ENCODE data around the gene FOSB.

The FOSB gene

DNA sequence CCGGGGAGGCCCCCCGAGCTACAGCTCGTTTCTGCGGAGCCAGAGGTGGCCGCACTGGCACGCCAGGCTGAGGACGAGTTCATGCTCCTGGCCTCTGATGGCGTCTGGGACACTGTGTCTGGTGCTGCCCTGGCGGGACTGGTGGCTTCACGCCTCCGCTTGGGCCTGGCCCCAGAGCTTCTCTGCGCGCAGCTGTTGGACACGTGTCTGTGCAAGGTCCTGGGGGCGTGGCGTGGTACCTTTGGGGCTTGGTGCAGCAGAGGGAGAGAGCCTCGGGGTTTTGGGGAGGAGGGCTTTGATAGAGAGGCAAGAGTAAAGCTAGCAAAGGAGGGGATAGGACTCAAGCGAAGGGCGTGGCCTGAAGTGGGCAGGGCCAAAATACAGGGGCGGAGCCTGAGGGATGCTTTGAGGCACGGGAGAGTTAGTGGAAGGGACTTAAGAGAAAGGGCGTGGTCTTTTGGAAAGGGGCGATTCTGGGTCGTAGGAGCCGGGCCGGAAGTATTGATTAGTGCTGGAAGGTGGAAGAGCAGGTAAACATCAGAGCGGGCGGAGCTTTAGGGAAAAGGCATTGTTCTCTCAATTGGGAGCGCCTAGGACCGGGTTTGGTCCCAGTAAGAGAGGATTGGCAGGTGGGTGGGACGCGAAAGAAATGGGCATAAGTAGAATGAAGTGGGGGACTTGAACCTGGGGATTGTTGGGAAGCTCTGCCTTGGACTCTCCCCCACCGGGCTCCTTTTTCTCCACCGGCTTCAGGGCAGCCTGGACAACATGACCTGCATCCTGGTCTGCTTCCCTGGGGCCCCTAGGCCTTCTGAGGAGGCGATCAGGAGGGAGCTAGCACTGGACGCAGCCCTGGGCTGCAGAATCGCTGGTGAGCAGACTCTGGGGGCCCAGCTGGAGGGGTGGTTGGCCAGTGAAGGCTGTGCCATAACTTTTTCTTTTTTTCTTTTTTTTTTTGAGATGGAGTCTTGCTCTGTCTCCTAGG is 31.7 kb downstream of the FOSB start:
- no peak for DNase-seq (ENCODE audit: low read depth)
- no peak overlapping the region for H3K4me3 ChIP-seq (ENCODE audit: low read depth, low read length)

DNA sequence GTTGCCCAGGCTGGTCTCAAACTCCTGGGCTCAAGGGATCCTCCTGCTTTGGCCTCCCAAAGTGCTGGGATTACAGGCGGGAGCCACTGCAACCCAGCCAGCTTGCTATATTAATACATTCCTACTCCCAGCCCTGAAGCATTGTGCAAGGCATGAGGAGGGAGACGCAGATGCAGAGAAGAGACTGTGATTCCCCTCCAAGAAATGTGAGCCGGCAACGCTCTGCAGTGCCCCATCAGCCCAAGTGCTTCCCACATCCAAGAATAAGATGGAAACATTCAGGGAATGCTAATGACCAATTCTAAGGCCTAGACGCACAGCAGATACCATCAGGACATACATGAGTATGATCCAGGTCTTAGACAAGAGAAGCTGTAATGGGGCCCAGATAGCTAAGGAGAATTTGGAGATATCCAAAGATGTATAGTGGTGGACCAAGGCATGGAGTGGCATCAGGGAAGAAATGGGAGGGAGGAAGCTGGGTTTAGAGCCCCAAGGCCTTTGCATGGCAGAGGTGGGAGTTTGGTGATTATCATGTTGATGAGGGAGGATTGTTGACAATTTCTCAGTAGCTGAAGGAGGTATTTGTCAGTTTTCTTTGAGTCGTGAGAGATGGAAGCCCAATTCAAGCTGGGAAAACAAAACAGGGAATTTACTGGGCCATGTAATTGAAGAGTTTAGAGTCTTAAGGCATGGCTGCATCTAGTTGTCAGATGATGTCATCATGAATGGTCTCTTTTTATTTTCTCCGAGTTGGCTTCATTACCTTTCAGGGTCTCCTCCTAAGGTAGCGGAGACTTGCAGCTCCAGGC is 33.3 kb downstream of the FOSB start:
- no peak for DNase-seq (ENCODE audit: low read depth)
- H3K4me3 ChIP-seq (ENCODE audit: low read depth, low read length) = no peak overlapping the region
- TF ChIP-seq, protein P1, sequence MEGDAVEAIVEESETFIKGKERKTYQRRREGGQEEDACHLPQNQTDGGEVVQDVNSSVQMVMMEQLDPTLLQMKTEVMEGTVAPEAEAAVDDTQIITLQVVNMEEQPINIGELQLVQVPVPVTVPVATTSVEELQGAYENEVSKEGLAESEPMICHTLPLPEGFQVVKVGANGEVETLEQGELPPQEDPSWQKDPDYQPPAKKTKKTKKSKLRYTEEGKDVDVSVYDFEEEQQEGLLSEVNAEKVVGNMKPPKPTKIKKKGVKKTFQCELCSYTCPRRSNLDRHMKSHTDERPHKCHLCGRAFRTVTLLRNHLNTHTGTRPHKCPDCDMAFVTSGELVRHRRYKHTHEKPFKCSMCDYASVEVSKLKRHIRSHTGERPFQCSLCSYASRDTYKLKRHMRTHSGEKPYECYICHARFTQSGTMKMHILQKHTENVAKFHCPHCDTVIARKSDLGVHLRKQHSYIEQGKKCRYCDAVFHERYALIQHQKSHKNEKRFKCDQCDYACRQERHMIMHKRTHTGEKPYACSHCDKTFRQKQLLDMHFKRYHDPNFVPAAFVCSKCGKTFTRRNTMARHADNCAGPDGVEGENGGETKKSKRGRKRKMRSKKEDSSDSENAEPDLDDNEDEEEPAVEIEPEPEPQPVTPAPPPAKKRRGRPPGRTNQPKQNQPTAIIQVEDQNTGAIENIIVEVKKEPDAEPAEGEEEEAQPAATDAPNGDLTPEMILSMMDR (IDR thresholded peaks at IDR 0.05; ENCODE audit: control insufficient read depth, extremely low read depth, insufficient read depth) = no peak

More for the DNA sequence above, 31.7 kb downstream of the FOSB start:
- TF ChIP-seq, protein P1 (IDR thresholded peaks at IDR 0.05; ENCODE audit: control insufficient read depth, extremely low read depth, insufficient read depth) = no peak

DNA sequence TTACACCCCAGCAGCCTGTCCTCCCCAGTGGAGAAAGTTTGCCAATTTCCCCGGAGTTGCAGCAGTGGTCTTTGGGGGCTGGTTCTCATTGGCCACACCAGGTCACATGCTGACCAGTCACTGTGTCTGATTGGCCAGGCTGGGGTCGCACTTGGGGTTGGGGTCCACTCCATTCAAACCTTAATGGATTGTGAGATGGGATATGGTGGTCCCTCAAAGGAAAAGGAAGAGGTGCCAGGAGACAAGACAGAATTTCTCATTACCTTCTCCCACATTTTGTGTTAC is 33.9 kb downstream of the FOSB start:
- H3K4me3 ChIP-seq (ENCODE audit: low read depth, low read length) = no peak overlapping the region
- no peak for DNase-seq (ENCODE audit: low read depth)
- TF ChIP-seq, protein P1 (IDR thresholded peaks at IDR 0.05; ENCODE audit: control insufficient read depth, extremely low read depth, insufficient read depth) = no peak

DNA sequence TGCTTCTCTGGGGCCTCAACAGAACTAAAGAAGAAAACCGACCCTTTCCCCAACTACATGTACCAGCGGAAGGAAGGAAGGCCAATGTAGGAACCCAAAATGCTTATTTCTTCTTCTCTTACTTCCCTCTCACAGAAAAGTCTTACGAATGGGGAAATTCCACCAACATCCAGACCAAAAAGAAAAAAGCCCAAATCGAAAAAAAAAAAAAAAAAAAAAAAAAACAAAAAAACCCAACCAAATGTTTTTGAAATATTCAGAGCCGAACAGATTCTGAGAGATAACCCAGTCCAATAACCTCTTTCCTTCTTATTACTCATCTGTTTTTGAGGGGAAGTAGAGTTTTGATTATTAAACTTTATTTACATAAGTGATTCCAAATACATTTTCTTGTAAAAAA is 34.3 kb downstream of the FOSB start:
- TF ChIP-seq, protein P1 (IDR thresholded peaks at IDR 0.05; ENCODE audit: control insufficient read depth, extremely low read depth, insufficient read depth) = no peak
- no peak for DNase-seq (ENCODE audit: low read depth)
- no peak overlapping the region for H3K4me3 ChIP-seq (ENCODE audit: low read depth, low read length)

DNA sequence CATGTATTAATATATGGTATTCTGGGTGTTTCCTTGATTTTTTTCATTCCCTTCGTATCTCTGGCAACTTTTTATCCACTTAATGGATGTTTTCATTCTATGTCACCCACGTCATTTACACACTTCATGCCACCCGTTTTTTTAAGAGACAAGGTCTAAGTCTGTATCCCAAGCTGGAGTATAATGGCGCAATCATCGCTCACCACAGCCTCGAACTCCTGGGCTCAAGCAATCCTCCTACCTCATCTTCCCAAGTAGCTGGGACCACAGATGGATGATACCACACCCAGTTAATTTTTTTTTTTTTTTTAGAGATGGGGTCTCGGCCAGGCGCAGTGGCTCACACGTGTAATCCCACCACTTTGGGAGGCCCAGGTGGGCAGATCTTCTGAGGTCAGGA is 36.1 kb downstream of the FOSB start:
- TF ChIP-seq, protein P1 (IDR thresholded peaks at IDR 0.05; ENCODE audit: control insufficient read depth, extremely low read depth, insufficient read depth) = no peak
- H3K4me3 ChIP-seq (ENCODE audit: low read depth, low read length) = no peak overlapping the region
- no peak for DNase-seq (ENCODE audit: low read depth)

DNA sequence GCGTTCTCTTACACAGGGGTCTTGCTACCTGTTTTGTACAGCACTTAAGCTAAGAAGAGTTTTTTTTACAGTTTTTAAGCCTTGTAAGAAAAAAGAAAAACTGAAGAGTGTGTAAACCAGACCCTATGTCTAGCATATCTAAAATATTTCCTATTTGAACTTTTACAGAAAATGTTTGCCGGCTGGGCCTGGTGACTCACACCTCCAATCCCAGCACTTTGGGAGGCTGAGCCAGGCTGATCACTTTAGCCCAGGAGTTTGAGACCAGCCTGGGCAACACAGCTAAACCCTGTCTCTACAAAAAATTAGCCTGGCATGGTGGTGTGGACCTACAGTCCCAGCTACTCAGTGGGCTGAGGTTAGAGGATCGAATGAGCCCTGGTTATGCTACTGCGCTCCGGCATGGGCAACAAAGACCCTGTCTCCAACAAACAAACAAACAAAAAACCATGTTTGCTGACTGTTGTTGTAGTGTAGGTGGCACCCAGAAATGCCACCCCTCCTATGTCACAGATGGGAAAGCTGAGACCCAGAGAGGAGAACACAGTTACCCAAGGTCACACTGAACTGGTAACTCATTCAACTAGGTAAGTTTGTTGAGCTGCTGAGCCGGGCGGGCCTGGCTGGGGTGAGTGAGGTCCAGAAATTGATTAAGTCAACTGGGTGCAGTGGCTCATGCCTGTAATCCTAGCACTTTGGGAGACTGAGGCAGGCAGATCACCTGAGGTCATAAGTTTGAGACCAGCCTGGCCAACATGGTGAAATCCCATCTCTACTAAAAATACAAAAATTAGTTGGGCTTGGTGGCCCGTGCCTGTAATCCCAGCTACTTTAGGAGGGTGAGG is 37.6 kb downstream of the FOSB start:
- no peak for DNase-seq (ENCODE audit: low read depth)
- H3K4me3 ChIP-seq (ENCODE audit: low read depth, low read length) = no peak overlapping the region
- TF ChIP-seq, protein P1 (IDR thresholded peaks at IDR 0.05; ENCODE audit: control insufficient read depth, extremely low read depth, insufficient read depth) = no peak

Data from LNCaP clone FGC (cell line).